BLaER1 treated with 17β-estradiol and CSF1 and Interleukin-3, amounts not matched to agents 10 nM and 100 nM (cell line): ENCODE measurements around the gene SALL3.

ENCODE experiments used
- H3K27ac ChIP-seq, 11 experiments: shearing (Covaris generic); formaldehyde crosslinking; 2 replicates each; pipeline ENCODE4 v1.8.1; 2022
- H3K27me3 ChIP-seq, 11 experiments: shearing (Covaris generic); formaldehyde crosslinking; 2 replicates each; pipeline ENCODE4 v1.8.1; 2022
- H3K36me3 ChIP-seq, 11 experiments: shearing (Covaris generic); formaldehyde crosslinking; 2 replicates each; pipeline ENCODE4 v1.8.1; 2022
- H3K4me1 ChIP-seq, 10 experiments: shearing (Covaris generic); formaldehyde crosslinking; 2 replicates each; pipeline ENCODE4 v1.8.1; 2022
- H3K4me2 ChIP-seq, 11 experiments: shearing (Covaris generic); formaldehyde crosslinking; 2 replicates each; pipeline ENCODE4 v1.8.1; 2022
- H3K4me3 ChIP-seq, 10 experiments: shearing (Covaris generic); formaldehyde crosslinking; 2 replicates each; pipeline ENCODE4 v1.8.1; 2022
- H3K9ac ChIP-seq, 11 experiments: shearing (Covaris generic); formaldehyde crosslinking; 2 replicates each; pipeline ENCODE4 v1.8.1; 2022
- H3K9me3 ChIP-seq, 11 experiments: shearing (Covaris generic); formaldehyde crosslinking; replicated peaks in 1 of 11; 2 replicates each; pipeline ENCODE4 v1.8.1; 2022
- H4K20me1 ChIP-seq, 11 experiments: shearing (Covaris generic); formaldehyde crosslinking; 2 replicates each; pipeline ENCODE4 v1.8.1; 2022
- Cebpa-rat ChIP-seq, 11 experiments: shearing (Covaris generic); IDR thresholded peaks; 2 replicates each; pipeline ENCODE4 v1.8.1; 2022

Gene SALL3

DNA sequence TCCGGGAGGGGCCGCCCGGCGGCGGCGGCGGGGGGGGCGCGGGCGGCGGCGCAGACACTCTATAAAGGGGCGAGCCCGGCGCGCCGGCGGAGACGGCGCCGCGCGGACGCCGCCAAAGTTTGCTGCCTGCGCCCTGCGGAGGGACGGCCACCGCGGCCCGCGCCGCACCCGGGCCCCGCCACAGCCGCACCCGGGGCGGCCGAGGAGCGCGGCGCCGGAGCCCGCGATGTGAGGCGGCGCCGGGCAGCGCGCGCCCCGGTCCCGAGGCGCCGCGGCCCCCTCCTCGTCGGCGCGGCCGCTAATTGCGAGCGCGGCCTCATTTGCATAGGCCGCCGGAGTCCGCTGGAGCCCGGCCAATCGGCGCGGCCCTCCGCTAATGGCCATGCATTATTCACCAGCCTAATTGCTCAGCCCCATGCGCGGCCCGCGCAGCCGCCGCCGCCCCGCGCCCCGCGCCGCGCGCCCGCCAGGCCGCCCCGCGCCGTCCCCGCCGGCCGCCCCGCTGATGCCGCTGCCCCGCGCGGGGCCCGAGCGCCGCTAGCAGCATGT lies at the start of gene SALL3:
TSS of gene SALL3 (plus strand) at position 89 of the 549 bp plus-strand sequence. CDS start at position 546, 457 bp downstream.
- Histone ChIP-seq H3K4me3 (peak within 1 kb of the TSS in 3 of 10 experiments; percentile 7 to 22 (median 11); a peak in 2 of 20 replicates), H3K4me1 (no peaks in the 10 kb centered on the region), H3K27me3 (peaks cover 70 to 82% (median 80%) of the 10 kb centered on the region in 11 experiments), H4K20me1 (no peaks in the 10 kb centered on the region; a peak in 1 of 22 replicates), H3K27ac (no peak within 1 kb of the TSS), H3K9me3 (peaks cover 40 to 64% (median 56%) of the 10 kb centered on the region in 11 experiments), H3K36me3 (no peaks in the 10 kb centered on the region), H3K4me2 (no peak within 1 kb of the TSS), H3K9ac (no peak within 1 kb of the TSS)
- TF ChIP-seq Cebpa-rat (IDR thresholded peaks at IDR 0.05), result no peak

DNA sequence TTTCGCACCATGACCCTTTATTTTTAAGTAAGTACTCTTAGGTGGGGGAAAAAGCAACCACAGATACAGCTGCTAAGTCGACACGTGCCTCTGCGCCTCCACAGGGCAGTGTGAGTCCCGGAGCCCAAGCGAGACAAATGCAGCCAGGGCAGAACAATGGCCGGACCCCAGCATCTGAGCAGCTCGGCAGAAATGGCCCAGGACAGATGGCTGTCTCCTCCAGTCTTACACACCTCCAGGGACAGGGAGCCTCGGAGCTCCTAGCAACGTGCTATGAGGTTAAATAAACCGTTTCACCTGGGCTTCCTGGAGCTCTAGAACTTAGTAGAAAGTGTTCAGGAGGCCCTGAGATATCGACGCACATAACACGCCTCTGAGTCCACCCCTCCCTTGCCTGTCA lies 47.3 kb upstream of the SALL3 start:
- TF ChIP-seq Cebpa-rat (IDR thresholded peaks at IDR 0.05), result no peak
- H3K4me3 ChIP-seq, result no peak overlapping the region
- H4K20me1 ChIP-seq, result no peaks in the 10 kb centered on the region
- no peak overlapping the region for H3K4me2 ChIP-seq
- peaks cover 3 to 16% (median 9%) of the 10 kb centered on the region in 10 experiments; a peak in 19 of 20 replicates for H3K4me1 ChIP-seq
- H3K36me3 ChIP-seq, result no peaks in the 10 kb centered on the region
- peaks cover 6 to 14% (median 10%) of the 10 kb centered on the region in 11 experiments; a peak in 18 of 22 replicates for H3K9me3 ChIP-seq
- H3K27me3 ChIP-seq, result no peaks in the 10 kb centered on the region
- H3K9ac ChIP-seq, result no peak overlapping the region
- H3K27ac ChIP-seq, result no peak overlapping the region

DNA sequence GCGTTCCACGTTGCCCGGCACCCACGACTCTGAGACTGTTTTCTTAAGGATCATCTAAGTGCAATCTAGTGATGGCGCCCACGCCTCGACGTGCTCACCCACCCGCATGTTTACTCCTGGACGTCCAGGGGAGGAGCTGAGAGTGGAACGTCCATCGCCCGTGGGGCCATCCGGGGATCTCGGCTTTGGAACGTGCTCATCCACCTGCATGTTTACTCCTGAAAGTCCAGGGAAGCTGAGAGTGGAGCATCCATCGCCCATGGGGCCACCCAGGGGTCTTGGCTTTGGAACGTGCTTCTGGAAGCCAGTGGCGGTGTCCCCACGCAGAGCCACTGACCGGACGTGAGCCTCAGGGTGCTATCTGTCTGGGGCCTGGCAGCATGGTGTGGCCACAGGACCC lies 45.6 kb upstream of the SALL3 start:
- Histone ChIP-seq H4K20me1 (no peaks in the 10 kb centered on the region), H3K27me3 (no peaks in the 10 kb centered on the region), H3K4me2 (no peak overlapping the region), H3K27ac (no peak overlapping the region), H3K4me3 (no peak overlapping the region), H3K9me3 (no peaks in the 10 kb centered on the region; a peak in 1 of 22 replicates), H3K4me1 (peaks cover 6 to 20% (median 11%) of the 10 kb centered on the region in 10 experiments), H3K9ac (no peak overlapping the region), H3K36me3 (no peaks in the 10 kb centered on the region)
- TF ChIP-seq Cebpa-rat (IDR thresholded peaks at IDR 0.05), result no peak

DNA sequence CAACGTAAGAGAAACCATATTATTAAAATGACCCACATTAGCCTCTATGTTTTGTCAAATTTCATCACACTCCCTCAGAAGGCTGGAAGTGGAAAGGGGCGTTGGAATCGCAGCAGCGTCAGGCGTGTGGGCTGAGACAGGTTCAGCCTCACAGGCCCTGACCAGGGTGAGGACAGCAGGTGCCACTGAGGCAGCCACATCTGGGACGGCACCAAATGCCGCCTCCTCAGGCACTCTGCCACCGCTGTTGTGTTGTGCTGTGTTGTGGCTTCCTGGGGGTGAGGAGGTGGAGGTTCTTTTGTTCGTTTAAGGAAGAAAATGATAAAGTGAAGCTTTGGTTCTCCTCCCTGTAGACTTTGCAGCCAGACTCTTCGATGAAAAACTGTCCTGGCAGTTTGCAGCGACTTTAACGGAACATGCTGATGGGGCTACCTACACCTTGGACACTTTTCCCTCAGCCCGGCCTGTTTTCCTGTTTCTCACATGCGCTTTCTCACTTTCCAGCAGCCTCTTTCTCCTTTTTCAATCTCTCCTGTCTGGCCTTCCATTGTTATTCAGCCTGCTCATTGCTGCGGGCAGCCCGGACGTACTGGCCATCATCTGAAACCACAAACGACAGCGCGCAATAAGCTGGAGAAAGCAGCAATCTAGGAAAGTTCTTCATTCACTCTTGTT lies 44.9 kb upstream of the SALL3 start:
- no peaks in the 10 kb centered on the region for H3K36me3 ChIP-seq
- H3K4me3 ChIP-seq, result no peak overlapping the region
- no peaks in the 10 kb centered on the region for H3K9me3 ChIP-seq
- no peaks in the 10 kb centered on the region for H4K20me1 ChIP-seq
- no peak overlapping the region for H3K9ac ChIP-seq
- no peaks in the 10 kb centered on the region for H3K27me3 ChIP-seq
- H3K27ac ChIP-seq, result no peak overlapping the region
- TF ChIP-seq Cebpa-rat (IDR thresholded peaks at IDR 0.05), result no peak
- peak overlapping the region in 2 of 11 experiments; percentile 26 to 30; a peak in 3 of 22 replicates for H3K4me2 ChIP-seq
- H3K4me1 ChIP-seq, result peaks cover 13 to 27% (median 18%) of the 10 kb centered on the region in 10 experiments

DNA sequence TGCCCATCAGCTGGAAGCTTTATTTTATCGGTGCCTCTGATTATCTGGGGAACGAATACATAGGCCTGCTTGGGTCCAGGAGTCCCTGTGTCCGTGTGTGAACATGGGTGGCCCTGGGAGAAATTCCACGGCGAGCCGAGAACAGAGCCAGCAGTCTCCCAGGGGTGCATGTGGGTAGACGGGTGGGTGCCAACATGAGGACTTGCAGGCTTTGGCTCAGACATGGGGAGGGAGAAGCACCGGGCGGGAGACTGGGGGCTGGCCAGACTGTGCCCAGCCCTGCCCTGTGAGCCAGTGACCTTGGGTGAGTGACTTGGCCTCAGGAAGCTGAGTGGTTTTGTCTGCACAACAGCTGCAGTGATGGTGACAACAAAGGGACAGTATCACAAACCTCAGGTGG lies 44.2 kb upstream of the SALL3 start:
- no peak for TF ChIP-seq Cebpa-rat (IDR thresholded peaks at IDR 0.05)
- Histone ChIP-seq H3K27ac (no peak overlapping the region), H4K20me1 (no peaks in the 10 kb centered on the region), H3K4me2 (no peak overlapping the region), H3K9me3 (no peaks in the 10 kb centered on the region), H3K36me3 (no peaks in the 10 kb centered on the region), H3K4me3 (no peak overlapping the region), H3K9ac (no peak overlapping the region), H3K27me3 (no peaks in the 10 kb centered on the region), H3K4me1 (peaks cover 19 to 34% (median 25%) of the 10 kb centered on the region in 10 experiments)

DNA sequence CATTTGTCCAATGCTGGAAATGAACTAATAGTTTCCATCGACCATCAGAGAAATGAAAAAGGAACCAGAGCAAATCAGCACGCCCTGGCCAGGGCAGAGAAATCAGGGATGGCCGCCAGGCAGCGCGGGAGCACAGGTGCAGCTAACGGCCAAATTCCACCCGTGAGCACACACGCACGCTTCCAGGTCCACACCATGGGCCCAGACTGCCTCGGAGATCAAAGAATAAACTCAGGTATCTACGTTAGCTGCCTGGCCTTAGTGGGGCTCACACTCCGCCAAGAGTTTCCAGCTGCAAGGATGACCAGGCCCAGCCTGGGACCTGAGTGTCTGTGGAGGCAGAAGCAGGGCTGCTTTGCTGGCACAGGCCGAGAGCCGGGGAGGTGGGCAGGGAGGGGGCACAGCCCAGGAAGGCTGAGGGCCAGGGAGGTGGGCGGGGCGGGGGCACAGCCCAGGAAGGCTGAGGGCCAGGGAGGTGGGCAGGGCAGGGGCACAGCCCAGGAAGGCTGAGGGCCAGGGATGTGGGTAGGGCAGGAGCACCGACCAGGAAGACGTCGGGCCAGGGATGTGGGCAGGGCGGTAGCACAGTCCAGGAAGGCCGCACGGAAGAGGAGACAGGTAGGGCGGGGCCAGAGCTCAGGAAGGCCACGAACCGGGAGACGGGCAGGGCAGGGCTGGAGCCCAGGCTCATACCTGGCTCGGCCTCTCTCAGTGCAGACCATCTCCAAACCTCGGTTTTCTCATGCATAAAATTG lies 43.2 kb upstream of the SALL3 start:
- TF ChIP-seq Cebpa-rat (IDR thresholded peaks at IDR 0.05), result no peak
- no peak overlapping the region for H3K27ac ChIP-seq
- H3K9me3 ChIP-seq, result peaks cover 0 to 2% (median under 1%) of the 10 kb centered on the region in 11 experiments; a peak in 7 of 22 replicates
- peaks cover 19 to 44% (median 35%) of the 10 kb centered on the region in 10 experiments for H3K4me1 ChIP-seq
- no peaks in the 10 kb centered on the region for H4K20me1 ChIP-seq
- no peaks in the 10 kb centered on the region for H3K36me3 ChIP-seq
- H3K27me3 ChIP-seq, result no peaks in the 10 kb centered on the region
- no peak overlapping the region for H3K9ac ChIP-seq
- H3K4me2 ChIP-seq, result no peak overlapping the region
- H3K4me3 ChIP-seq, result no peak overlapping the region

DNA sequence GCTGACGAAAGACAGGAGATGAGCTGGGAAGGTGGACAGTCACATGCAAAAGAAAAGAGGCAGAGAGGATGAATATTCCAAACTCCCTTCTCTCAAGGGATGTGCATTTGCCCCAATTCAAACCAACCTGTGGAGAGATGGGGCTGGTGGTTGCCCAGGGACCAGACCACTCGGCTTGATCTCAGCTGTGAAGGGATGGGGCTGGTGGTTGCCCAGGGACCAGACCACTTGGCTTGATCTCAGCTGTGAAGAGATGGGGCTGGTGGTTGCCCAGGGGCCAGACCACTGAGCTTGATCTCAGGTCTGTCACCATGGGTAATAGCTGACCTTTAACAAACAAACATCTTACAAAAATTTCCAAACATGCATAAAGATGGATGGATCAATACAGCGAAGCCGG lies 42.5 kb upstream of the SALL3 start:
- Histone ChIP-seq H3K4me1 (peaks cover 19 to 48% (median 35%) of the 10 kb centered on the region in 10 experiments), H4K20me1 (no peaks in the 10 kb centered on the region), H3K9ac (no peak overlapping the region), H3K4me3 (no peak overlapping the region), H3K27me3 (no peaks in the 10 kb centered on the region), H3K36me3 (no peaks in the 10 kb centered on the region), H3K27ac (no peak overlapping the region), H3K9me3 (peaks cover 4 to 10% (median 7%) of the 10 kb centered on the region in 11 experiments; a peak in 19 of 22 replicates), H3K4me2 (no peak overlapping the region)
- TF ChIP-seq Cebpa-rat (IDR thresholded peaks at IDR 0.05), result no peak

DNA sequence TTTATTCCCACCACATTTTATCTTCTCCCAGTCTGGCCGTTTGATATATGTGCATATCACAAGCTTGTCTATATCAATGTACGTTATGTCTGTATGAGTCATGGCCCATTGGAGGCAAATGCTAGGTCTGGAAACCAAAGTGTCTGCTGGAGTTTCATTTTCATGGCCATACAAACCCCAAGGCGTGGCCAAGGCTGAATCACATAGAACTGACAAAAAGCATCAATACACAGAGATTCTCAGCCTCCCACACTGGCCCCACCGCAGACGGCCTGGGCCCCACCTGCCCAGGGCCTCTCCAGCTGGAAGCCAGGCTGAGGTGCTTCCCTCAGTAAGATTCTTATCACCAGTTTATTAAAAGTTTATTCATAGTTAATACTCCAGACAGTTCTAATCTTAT lies 40.5 kb upstream of the SALL3 start:
- Histone ChIP-seq H3K27me3 (no peaks in the 10 kb centered on the region), H4K20me1 (no peaks in the 10 kb centered on the region), H3K9me3 (peaks cover 14 to 25% (median 20%) of the 10 kb centered on the region in 11 experiments; a peak in 20 of 22 replicates), H3K4me2 (peak overlapping the region; percentile 30 to 79 (median 57)), H3K27ac (peak overlapping the region in 6 of 11 experiments; percentile 9 to 63 (median 29); a peak in 9 of 22 replicates), H3K9ac (peak overlapping the region in 2 of 11 experiments; percentile 46 to 62; a peak in 2 of 22 replicates), H3K4me1 (peaks cover 19 to 48% (median 35%) of the 10 kb centered on the region in 10 experiments), H3K36me3 (no peaks in the 10 kb centered on the region), H3K4me3 (no peak overlapping the region)
- no peak for TF ChIP-seq Cebpa-rat (IDR thresholded peaks at IDR 0.05)
